ENCODE measurements around the gene TRMO. TPM values are rescaled to one million over a fixed set of nuclear protein-coding genes. Genes with fewer than 3 reads are reported as not detected.

Gene TRMO
- total RNA-seq, 1 donor from 2014 or later = 12.7 TPM

GRCh38 chr9:97854696-97855485, 67.4 kb downstream of the TRMO start:
- no peak overlapping the region for H3K4me3 Mint-ChIP-seq
- H3K36me3 Mint-ChIP-seq = no peaks in the 10 kb centered on the region
- no peak overlapping the region for H3K27ac Mint-ChIP-seq
- H3K9me3 Mint-ChIP-seq = no peaks in the 10 kb centered on the region
- no peak for DNase-seq (ENCODE audit: low spot score in 2 of 2, unreplicated experiment in 2 of 2)
- peaks cover 18% of the 10 kb centered on the region for H3K4me1 Mint-ChIP-seq
- TF ChIP-seq, protein P1, sequence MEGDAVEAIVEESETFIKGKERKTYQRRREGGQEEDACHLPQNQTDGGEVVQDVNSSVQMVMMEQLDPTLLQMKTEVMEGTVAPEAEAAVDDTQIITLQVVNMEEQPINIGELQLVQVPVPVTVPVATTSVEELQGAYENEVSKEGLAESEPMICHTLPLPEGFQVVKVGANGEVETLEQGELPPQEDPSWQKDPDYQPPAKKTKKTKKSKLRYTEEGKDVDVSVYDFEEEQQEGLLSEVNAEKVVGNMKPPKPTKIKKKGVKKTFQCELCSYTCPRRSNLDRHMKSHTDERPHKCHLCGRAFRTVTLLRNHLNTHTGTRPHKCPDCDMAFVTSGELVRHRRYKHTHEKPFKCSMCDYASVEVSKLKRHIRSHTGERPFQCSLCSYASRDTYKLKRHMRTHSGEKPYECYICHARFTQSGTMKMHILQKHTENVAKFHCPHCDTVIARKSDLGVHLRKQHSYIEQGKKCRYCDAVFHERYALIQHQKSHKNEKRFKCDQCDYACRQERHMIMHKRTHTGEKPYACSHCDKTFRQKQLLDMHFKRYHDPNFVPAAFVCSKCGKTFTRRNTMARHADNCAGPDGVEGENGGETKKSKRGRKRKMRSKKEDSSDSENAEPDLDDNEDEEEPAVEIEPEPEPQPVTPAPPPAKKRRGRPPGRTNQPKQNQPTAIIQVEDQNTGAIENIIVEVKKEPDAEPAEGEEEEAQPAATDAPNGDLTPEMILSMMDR (IDR thresholded peaks at IDR 0.05; ENCODE audit: unreplicated experiment) = no peak
- peaks cover 89% of the 10 kb centered on the region for H3K27me3 Mint-ChIP-seq (ENCODE audit: low read depth)

Other genes starting within 250 kb of the TRMO start
- 15.5 to 17.5 TPM (median 15.9 TPM) in 3 replicates for gene XPA, start 225.2 kb downstream of the TRMO start, total RNA-seq
- not detected in 3 replicates for gene FOXE1, start 69.3 kb downstream of the TRMO start, total RNA-seq
- not detected in 3 replicates for gene HEMGN, start 15.7 kb upstream of the TRMO start, total RNA-seq
- 137 to 143 TPM (median 139 TPM) in 3 replicates for gene ANP32B, start 60.8 kb upstream of the TRMO start, total RNA-seq
- gene NANS, start 134.2 kb upstream of the TRMO start, total RNA-seq = 36.7 to 39.5 TPM (median 36.9 TPM) in 3 replicates
- 10.1 to 12.2 TPM (median 11.5 TPM) in 3 replicates for gene TRIM14, start 196.7 kb upstream of the TRMO start, total RNA-seq